ENCODE data around the gene ELF2.

Gene ELF2

DNA sequence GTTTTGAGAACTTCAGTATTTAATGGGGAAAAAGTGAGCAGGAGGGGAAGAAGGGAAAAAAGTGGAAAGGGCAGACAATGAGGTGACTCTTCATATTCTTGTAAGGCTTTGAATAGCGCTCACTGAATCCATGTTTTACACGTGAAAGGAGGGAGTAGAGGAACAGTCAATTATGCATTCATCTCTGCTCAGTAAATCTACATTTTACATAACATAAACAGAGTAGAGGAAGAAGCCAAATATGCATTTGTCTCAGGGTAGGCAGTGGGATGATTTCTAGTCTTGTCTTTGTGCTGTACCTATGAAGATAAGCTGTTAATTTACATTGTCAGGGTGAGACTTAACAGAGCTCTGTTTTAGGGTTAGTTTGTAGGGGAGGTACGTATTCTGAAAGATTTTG lies 19.4 kb upstream of the ELF2 start:
- DNase-seq (ENCODE audit: extremely low read depth, insufficient read length) = no peak
- no peak overlapping the region for H3K4me3 ChIP-seq (replicated peaks; ENCODE audit: low read depth, low read length)
- H3K36me3 ChIP-seq (ENCODE audit: control insufficient read depth, insufficient read depth, low read length) = no peaks in the 10 kb centered on the region
- TF ChIP-seq, protein P1, sequence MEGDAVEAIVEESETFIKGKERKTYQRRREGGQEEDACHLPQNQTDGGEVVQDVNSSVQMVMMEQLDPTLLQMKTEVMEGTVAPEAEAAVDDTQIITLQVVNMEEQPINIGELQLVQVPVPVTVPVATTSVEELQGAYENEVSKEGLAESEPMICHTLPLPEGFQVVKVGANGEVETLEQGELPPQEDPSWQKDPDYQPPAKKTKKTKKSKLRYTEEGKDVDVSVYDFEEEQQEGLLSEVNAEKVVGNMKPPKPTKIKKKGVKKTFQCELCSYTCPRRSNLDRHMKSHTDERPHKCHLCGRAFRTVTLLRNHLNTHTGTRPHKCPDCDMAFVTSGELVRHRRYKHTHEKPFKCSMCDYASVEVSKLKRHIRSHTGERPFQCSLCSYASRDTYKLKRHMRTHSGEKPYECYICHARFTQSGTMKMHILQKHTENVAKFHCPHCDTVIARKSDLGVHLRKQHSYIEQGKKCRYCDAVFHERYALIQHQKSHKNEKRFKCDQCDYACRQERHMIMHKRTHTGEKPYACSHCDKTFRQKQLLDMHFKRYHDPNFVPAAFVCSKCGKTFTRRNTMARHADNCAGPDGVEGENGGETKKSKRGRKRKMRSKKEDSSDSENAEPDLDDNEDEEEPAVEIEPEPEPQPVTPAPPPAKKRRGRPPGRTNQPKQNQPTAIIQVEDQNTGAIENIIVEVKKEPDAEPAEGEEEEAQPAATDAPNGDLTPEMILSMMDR (IDR thresholded peaks at IDR 0.05; ENCODE audit: insufficient read depth, low read length, poor library complexity, severe bottlenecking) = no peak
- no peaks in the 10 kb centered on the region for H3K27me3 ChIP-seq (replicated peaks; ENCODE audit: control insufficient read depth, insufficient read depth, low read length)

DNA sequence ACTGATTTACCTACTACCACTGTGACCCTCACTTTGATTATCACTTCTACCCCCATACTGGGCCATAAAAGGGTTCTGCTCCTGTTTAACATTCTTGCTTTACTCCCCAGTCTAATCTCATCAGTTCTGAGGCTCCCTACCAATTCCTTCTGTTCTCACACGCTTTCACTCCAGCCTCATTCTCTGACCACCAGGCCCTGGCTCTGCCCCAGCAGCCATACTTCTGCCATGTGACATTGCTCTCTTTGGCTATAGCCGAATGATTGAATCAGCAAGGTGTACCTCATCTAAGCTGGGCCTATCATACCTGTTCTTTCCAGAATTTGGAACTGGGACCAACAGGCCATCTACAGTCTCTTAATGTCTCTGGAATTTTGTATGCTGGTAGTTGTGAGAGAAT lies 14.4 kb upstream of the ELF2 start:
- no peak overlapping the region for H3K4me3 ChIP-seq (replicated peaks; ENCODE audit: low read depth, low read length)
- DNase-seq (ENCODE audit: extremely low read depth, insufficient read length) = no peak
- TF ChIP-seq, protein P1 (IDR thresholded peaks at IDR 0.05; ENCODE audit: insufficient read depth, low read length, poor library complexity, severe bottlenecking) = no peak
- H3K36me3 ChIP-seq (ENCODE audit: control insufficient read depth, insufficient read depth, low read length) = no peaks in the 10 kb centered on the region
- no peaks in the 10 kb centered on the region for H3K27me3 ChIP-seq (replicated peaks; ENCODE audit: control insufficient read depth, insufficient read depth, low read length)

DNA sequence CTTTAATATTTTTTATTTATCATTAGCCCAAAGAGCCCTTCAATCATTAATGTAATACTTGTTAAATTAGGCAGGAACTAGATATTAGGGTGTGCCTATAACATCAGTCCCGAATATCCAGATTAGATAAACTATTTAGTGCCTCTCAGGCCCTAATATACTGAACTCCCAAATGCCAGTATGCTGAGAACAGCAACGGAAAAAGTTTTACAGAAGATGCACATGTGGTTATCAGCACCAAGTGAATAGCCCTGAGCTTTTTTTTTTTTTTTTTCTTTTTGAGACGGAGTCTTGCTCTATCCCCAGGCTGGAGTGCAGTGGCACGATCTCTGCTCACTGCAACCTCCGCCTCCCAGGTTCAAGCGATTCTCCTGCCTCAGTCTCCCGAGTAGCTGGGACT lies 13.0 kb upstream of the ELF2 start:
- DNase-seq (ENCODE audit: extremely low read depth, insufficient read length) = no peak
- TF ChIP-seq, protein P1 (IDR thresholded peaks at IDR 0.05; ENCODE audit: insufficient read depth, low read length, poor library complexity, severe bottlenecking) = no peak
- Histone ChIP-seq H3K4me3 (replicated peaks; ENCODE audit: low read depth, low read length) (no peak overlapping the region), H3K36me3 (ENCODE audit: control insufficient read depth, insufficient read depth, low read length) (no peaks in the 10 kb centered on the region), H3K27me3 (replicated peaks; ENCODE audit: control insufficient read depth, insufficient read depth, low read length) (no peaks in the 10 kb centered on the region)

DNA sequence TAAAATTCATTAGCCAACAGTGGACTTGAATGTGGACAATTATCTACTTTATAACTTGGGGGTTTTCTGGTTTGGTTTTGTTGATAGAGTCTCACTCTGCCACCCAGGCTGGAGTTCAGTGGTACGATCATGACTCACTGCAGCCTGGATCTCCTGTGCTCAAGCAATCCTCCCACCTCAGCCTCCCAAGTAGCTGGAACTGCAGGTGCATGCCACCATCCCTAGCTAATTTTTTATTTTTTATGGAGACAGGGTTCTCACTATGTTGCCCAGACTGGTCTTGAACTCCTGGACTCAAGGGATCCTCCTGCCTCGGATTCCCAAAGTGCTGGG lies 12.4 kb upstream of the ELF2 start:
- no peaks in the 10 kb centered on the region for H3K27me3 ChIP-seq (replicated peaks; ENCODE audit: control insufficient read depth, insufficient read depth, low read length)
- H3K4me3 ChIP-seq (replicated peaks; ENCODE audit: low read depth, low read length) = no peak overlapping the region
- DNase-seq (ENCODE audit: extremely low read depth, insufficient read length) = no peak
- no peaks in the 10 kb centered on the region for H3K36me3 ChIP-seq (ENCODE audit: control insufficient read depth, insufficient read depth, low read length)
- TF ChIP-seq, protein P1 (IDR thresholded peaks at IDR 0.05; ENCODE audit: insufficient read depth, low read length, poor library complexity, severe bottlenecking) = no peak

DNA sequence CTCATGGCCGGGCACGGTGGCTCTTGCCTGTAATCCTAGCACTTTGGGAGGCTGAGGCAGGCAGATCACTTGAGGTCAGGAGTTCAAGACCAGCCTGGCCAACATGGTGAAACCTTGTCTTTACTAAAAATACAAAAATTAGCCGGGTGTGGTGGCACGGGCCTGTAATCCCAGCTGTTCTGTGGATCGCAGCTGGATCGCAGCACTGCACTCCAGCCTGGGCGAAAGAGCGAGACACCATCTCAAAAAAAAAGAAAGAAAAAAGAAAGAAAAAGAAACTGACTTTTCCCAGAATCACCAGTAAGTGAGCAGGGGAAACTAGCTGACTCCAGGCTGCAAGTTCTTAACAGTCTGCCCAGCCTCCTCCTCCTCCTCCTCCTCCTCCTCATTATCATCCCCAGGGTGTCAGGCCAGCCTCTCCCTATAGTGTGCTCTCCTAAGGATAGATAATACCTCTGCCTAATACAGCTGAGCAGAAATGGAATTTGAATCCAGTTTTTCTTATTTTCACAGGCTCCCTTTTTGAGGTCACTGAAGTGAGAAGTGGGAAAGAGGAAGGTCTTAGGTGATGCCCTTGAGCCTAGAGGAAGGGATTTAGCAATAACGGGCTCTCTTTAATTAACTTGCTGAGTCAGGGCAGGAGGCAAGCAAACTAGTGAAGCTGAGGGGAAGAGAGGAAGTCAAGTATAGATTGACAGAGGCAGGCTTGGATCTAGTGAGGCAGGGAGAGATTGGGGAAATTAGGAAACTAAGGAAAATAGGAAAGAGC lies 11.8 kb upstream of the ELF2 start:
- Histone ChIP-seq H3K36me3 (ENCODE audit: control insufficient read depth, insufficient read depth, low read length) (no peaks in the 10 kb centered on the region), H3K4me3 (replicated peaks; ENCODE audit: low read depth, low read length) (no peak overlapping the region), H3K27me3 (replicated peaks; ENCODE audit: control insufficient read depth, insufficient read depth, low read length) (no peaks in the 10 kb centered on the region)
- DNase-seq (ENCODE audit: extremely low read depth, insufficient read length) = no peak
- TF ChIP-seq, protein P1 (IDR thresholded peaks at IDR 0.05; ENCODE audit: insufficient read depth, low read length, poor library complexity, severe bottlenecking) = no peak

DNA sequence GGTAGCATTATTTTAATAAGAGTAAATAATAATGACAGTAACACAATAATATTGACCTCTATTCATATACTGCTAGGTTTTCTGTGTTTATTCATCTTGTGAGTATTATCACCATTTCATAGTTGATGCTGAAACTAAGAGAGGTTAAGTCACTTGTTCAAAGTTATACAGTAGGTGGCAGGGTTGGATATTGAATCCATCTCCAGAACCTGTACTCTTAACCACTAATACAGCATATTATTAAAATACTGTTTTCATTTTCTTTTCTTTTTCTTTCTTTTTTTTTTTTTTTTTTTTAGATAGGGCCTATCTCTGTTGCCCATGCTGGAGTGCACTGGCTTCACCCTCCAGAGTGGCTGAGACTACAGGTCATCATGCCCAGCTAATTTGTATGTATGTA lies 7.1 kb upstream of the ELF2 start:
- no peak overlapping the region for H3K4me3 ChIP-seq (replicated peaks; ENCODE audit: low read depth, low read length)
- no peak for DNase-seq (ENCODE audit: extremely low read depth, insufficient read length)
- TF ChIP-seq, protein P1 (IDR thresholded peaks at IDR 0.05; ENCODE audit: insufficient read depth, low read length, poor library complexity, severe bottlenecking) = peak; percentile 2

More for the DNA sequence above, 7.1 kb upstream of the ELF2 start:
- Histone ChIP-seq H3K36me3 (ENCODE audit: control insufficient read depth, insufficient read depth, low read length) (no peaks in the 10 kb centered on the region), H3K27me3 (replicated peaks; ENCODE audit: control insufficient read depth, insufficient read depth, low read length) (no peaks in the 10 kb centered on the region)
